Fibroblast of lung (primary cell): ENCODE measurements around the gene GRM4. TPM values are rescaled to one million over a fixed set of nuclear protein-coding genes. Genes with fewer than 3 reads are reported as not detected.

Source experiments
- DNase-seq, 2 donors: peaks; one replicate each; pipeline versions ENCODE4 v3.0.0 to v3.0.0-alpha.2; 2010; ENCODE audit warnings: low read depth in 2 of 2
- H2AFZ ChIP-seq: 2 replicates; pipeline ENCODE4 v1.5.1; 2012; ENCODE audit warnings: low read length, control low read depth, inconsistent platforms
- H3K27ac ChIP-seq: 2 replicates; pipeline ENCODE4 v1.5.1; 2011; ENCODE audit warnings: low read length, control low read depth; ENCODE audit not compliant: insufficient read depth
- H3K27me3 ChIP-seq: 2 replicates; pipeline ENCODE4 v1.5.1; 2011; ENCODE audit warnings: mild to moderate bottlenecking, low read length; ENCODE audit not compliant: control insufficient read depth, insufficient read depth
- H3K36me3 ChIP-seq: 2 replicates; pipeline ENCODE4 v1.5.1; 2011; ENCODE audit warnings: low read length; ENCODE audit not compliant: control insufficient read depth, insufficient read depth
- H3K4me1 ChIP-seq: 2 replicates; pipeline ENCODE4 v1.5.1; 2011; ENCODE audit warnings: low read length; ENCODE audit not compliant: control insufficient read depth, insufficient read depth; ENCODE audit errors: extremely low read depth
- H3K4me2 ChIP-seq: 2 replicates; pipeline ENCODE4 v1.5.1; 2011; ENCODE audit warnings: low read length, control low read depth; ENCODE audit not compliant: insufficient read depth; ENCODE audit errors: extremely low read depth
- H3K4me3 ChIP-seq, 4 experiments: fragments of 200-600 bp in 1 of 4; sonication (generic) in 1 of 4; replicated peaks in 1 of 4; 2 replicates each; pipeline ENCODE4 v1.5.1; 2011 to 2016; ENCODE audit warnings: low read length in 4 of 4, low read depth in 3 of 4, mild to moderate bottlenecking in 3 of 4, control low read depth in 2 of 4, inconsistent platforms in 1 of 4, mixed read lengths in 1 of 4; ENCODE audit not compliant: insufficient read depth in 1 of 4; ENCODE audit errors: control extremely low read depth in 1 of 4
- H3K79me2 ChIP-seq: 2 replicates; pipeline ENCODE4 v1.5.1; 2012; ENCODE audit warnings: mild to moderate bottlenecking, low read length, inconsistent platforms; ENCODE audit not compliant: control insufficient read depth, insufficient read depth
- H3K9ac ChIP-seq: 2 replicates; pipeline ENCODE4 v1.5.1; 2011; ENCODE audit warnings: mild to moderate bottlenecking, low read length, control low read depth; ENCODE audit not compliant: insufficient read depth
- H3K9me3 ChIP-seq: 2 replicates; pipeline ENCODE4 v1.5.1; 2012; ENCODE audit warnings: low read depth, low read length; ENCODE audit not compliant: control insufficient read depth, insufficient read depth
- H4K20me1 ChIP-seq: 2 replicates; pipeline ENCODE4 v1.5.1; 2011; ENCODE audit warnings: low read length; ENCODE audit not compliant: control insufficient read depth, insufficient read depth; ENCODE audit errors: extremely low read depth
- EZH2 ChIP-seq: IDR thresholded peaks from 2 replicates; pipeline ENCODE4 v1.5.1; 2012; ENCODE audit warnings: low read length, control low read depth, mild to moderate bottlenecking; ENCODE audit errors: missing control alignments
- polyA plus RNA-seq, 2 donors: library from polyadenylated mRNA; depleted of rRNA in 1 of 2; stranded (reverse) in 1 of 2; unstranded in 1 of 2; fragments of >200 nt; gene quantifications; 2 replicates each; pipeline ENCODE4 v1.2.1, GENCODE V29; 2011 to 2012; ENCODE audit warnings: missing spikeins in 1 of 2
- total RNA-seq: library from RNA; depleted of rRNA; stranded (reverse); fragments of >200 nt; gene quantifications from 2 replicates; pipeline ENCODE4 v1.2.1, GENCODE V29; 2014
- TF ChIP-seq, protein P1 (sequence below), 2 donors: IDR thresholded peaks in 1 of 2; conservative IDR thresholded peaks in 1 of 2; 1 replicate in 1 of 2; 2 replicates in 1 of 2; pipeline ENCODE4 v1.5.1; 2011 to 2012; ENCODE audit warnings: low read length in 2 of 2, control low read depth in 1 of 2, inconsistent platforms in 1 of 2, low read depth in 1 of 2, mild to moderate bottlenecking in 1 of 2

GRM4 gene
- total and polyA plus RNA-seq, 2 donors (not counting 1 experiment from before 2014, with no cell fraction given) = under 0.01 TPM; not detected in 1

- no peak for DNase-seq
- TF ChIP-seq, protein P1, sequence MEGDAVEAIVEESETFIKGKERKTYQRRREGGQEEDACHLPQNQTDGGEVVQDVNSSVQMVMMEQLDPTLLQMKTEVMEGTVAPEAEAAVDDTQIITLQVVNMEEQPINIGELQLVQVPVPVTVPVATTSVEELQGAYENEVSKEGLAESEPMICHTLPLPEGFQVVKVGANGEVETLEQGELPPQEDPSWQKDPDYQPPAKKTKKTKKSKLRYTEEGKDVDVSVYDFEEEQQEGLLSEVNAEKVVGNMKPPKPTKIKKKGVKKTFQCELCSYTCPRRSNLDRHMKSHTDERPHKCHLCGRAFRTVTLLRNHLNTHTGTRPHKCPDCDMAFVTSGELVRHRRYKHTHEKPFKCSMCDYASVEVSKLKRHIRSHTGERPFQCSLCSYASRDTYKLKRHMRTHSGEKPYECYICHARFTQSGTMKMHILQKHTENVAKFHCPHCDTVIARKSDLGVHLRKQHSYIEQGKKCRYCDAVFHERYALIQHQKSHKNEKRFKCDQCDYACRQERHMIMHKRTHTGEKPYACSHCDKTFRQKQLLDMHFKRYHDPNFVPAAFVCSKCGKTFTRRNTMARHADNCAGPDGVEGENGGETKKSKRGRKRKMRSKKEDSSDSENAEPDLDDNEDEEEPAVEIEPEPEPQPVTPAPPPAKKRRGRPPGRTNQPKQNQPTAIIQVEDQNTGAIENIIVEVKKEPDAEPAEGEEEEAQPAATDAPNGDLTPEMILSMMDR (conservative IDR thresholded peaks at IDR 0.05 in 1 of 2, IDR thresholded peaks at IDR 0.05 in 1 of 2; ENCODE audit: low read depth in 1 of 2, low read length in 2 of 2) = no peak
- no peak for TF ChIP-seq EZH2
- Histone ChIP-seq H3K9ac (no peak overlapping the region), H3K9me3 (no peaks in the 10 kb centered on the region), H3K27ac (no peak overlapping the region), H2AFZ (no peak overlapping the region), H3K4me1 (no peaks in the 10 kb centered on the region), H3K79me2 (no peaks in the 10 kb centered on the region), H3K27me3 (no peaks in the 10 kb centered on the region), H3K4me2 (no peak overlapping the region), H3K4me3 (no peak overlapping the region), H4K20me1 (no peaks in the 10 kb centered on the region), H3K36me3 (no peaks in the 10 kb centered on the region)
Measured at GRCh38 chr6:33989016-33989854, 156.7 kb downstream of the GRM4 start.

GRCh38 chr6:33988121-33989015, 157.5 kb downstream of the GRM4 start:
- Histone ChIP-seq H2AFZ (no peak overlapping the region), H3K4me1 (no peaks in the 10 kb centered on the region), H3K4me3 (no peak overlapping the region), H3K4me2 (no peak overlapping the region), H3K79me2 (no peaks in the 10 kb centered on the region), H3K27me3 (no peaks in the 10 kb centered on the region), H3K9me3 (no peaks in the 10 kb centered on the region), H3K36me3 (no peaks in the 10 kb centered on the region), H4K20me1 (no peaks in the 10 kb centered on the region), H3K9ac (no peak overlapping the region), H3K27ac (no peak overlapping the region)
- TF ChIP-seq, protein P1 (conservative IDR thresholded peaks at IDR 0.05 in 1 of 2, IDR thresholded peaks at IDR 0.05 in 1 of 2; ENCODE audit: low read depth in 1 of 2, low read length in 2 of 2) = no peak
- no peak for TF ChIP-seq EZH2
- no peak for DNase-seq

DNA sequence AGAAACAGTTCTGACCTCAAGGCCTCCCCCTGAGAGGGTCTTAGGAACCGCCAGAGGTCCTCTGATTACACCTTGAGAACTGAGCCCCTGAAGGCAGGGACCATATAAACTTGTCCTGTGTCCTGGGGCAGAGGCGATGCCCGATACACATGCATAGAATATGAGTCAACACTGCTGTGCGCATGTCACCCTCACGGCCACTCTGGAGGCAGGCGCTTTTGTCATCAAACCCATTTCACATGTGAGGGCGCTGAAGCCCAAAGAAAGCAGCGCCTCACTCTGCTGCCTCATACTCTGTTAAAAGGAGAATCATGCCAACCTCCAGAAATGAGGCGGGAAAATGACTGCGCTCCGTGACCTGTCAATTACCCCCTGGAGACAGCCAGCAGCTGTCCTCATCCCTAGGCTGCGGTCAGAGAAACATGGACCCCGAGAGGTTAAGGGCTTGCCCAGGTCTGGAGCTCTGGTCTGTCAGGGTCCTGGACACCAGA, 158.3 kb downstream of the GRM4 start:
- no peak for TF ChIP-seq EZH2
- TF ChIP-seq, protein P1 (conservative IDR thresholded peaks at IDR 0.05 in 1 of 2, IDR thresholded peaks at IDR 0.05 in 1 of 2; ENCODE audit: low read depth in 1 of 2, low read length in 2 of 2) = no peak
- Histone ChIP-seq H3K9me3 (no peaks in the 10 kb centered on the region), H3K9ac (no peak overlapping the region), H3K4me3 (no peak overlapping the region), H3K4me1 (no peaks in the 10 kb centered on the region), H3K4me2 (no peak overlapping the region), H2AFZ (no peak overlapping the region), H3K36me3 (no peaks in the 10 kb centered on the region), H3K79me2 (no peaks in the 10 kb centered on the region), H3K27ac (no peak overlapping the region), H4K20me1 (no peaks in the 10 kb centered on the region), H3K27me3 (no peaks in the 10 kb centered on the region)
- no peak for DNase-seq
